HepG2 (cell line): Measurements from ENCODE around the gene MRPL14. TPM values are rescaled to one million over a fixed set of nuclear protein-coding genes. Genes with fewer than 3 reads are reported as not detected.

Experiments used
- PHF21A ChIP-seq: sonication (generic); formaldehyde crosslinking; IDR thresholded peaks from 2 replicates; pipeline ENCODE4 v1.5.0; 2020; ENCODE audit warnings: mild to moderate bottlenecking, missing genetic modification reagents
- ZFX ChIP-seq: sonication (generic); formaldehyde crosslinking; IDR thresholded peaks from 2 replicates; pipeline ENCODE4 v1.4.0; 2020; ENCODE audit warnings: mild to moderate bottlenecking, low read depth, missing genetic modification reagents, moderate library complexity
- polyA plus RNA-seq, 8 experiments: library from polyadenylated mRNA; depleted of rRNA in 3 of 8; stranded (reverse) in 7 of 8; unstranded in 1 of 8; fragments of >200 nt; fragmentation: Illumina TruSeq in 4 of 8; extraction: Trizol in 4 of 8; gene quantifications; 2 replicates each; pipeline versions ENCODE4 v1.2.1 to v1.2.3, GENCODE V29; 2011 to 2016; ENCODE audit warnings: low read depth in 4 of 8, missing spikeins in 1 of 8, mixed read lengths in 1 of 8; ENCODE audit not compliant: insufficient read depth in 1 of 8
- total RNA-seq, 5 experiments: library from RNA; depleted of rRNA; stranded (reverse); fragments of >200 nt; fragmentation: Illumina TruSeq; extraction: Trizol; gene quantifications; 2 replicates each; pipeline ENCODE4 v1.2.3, GENCODE V29; 2016; ENCODE audit warnings: low read depth in 1 of 5
- TF ChIP-seq, protein P1 (sequence below): sonication (generic); formaldehyde crosslinking; IDR thresholded peaks from 2 replicates; pipeline ENCODE4 v1.4.0; 2020; ENCODE audit warnings: mild to moderate bottlenecking, missing genetic modification reagents
- TF ChIP-seq, protein P2 (sequence below): sonication (generic); formaldehyde crosslinking; IDR thresholded peaks from 2 replicates; pipeline ENCODE4 v1.4.0; 2020; ENCODE audit warnings: missing genetic modification reagents
- TF ChIP-seq, protein P3 (sequence below), 2 experiments: sonication (generic) in 1 of 2; formaldehyde crosslinking in 1 of 2; IDR thresholded peaks; 2 replicates each; pipeline versions ENCODE4 v1.5.1 to v1.6.1; 2011 to 2020; ENCODE audit warnings: borderline replicate concordance in 1 of 2, low read depth in 1 of 2, low read length in 1 of 2, mild to moderate bottlenecking in 1 of 2, missing genetic modification reagents in 1 of 2, moderate library complexity in 1 of 2

The MRPL14 gene
- total and polyA plus RNA-seq, 2 of the 13 experiments (the other 11 are each of a cell fraction or from before 2014, with no cell fraction given): 157 to 178 TPM

DNA sequence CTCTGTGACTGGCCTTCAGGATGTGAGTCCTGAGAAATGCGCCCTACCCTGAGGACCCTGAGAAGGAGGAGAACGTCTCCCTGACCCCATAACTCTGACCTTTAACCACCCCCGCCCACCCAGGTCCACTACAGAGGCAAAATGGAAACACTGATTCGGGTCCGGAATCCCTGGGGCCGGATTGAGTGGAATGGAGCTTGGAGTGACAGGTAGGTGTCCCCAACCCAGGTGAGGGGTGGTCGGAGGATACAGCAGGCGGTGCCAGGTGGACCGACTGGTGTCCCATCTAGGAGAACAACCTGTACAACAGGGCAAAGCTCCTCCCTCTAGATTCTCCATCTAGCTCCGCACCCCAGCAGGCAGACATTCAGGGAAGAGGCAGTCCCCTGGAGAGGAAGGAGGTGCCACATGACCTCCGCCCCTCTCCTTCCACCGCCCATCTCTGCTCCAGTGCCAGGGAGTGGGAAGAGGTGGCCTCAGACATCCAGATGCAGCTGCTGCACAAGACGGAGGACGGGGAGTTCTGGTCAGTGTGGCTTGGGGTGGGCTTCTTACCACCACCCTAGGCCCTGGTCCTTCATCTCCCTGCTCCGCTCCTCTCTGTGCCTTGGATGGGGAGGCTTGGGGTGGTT lies 49.0 kb upstream of the MRPL14 start (continued):
- TF ChIP-seq, protein P1, sequence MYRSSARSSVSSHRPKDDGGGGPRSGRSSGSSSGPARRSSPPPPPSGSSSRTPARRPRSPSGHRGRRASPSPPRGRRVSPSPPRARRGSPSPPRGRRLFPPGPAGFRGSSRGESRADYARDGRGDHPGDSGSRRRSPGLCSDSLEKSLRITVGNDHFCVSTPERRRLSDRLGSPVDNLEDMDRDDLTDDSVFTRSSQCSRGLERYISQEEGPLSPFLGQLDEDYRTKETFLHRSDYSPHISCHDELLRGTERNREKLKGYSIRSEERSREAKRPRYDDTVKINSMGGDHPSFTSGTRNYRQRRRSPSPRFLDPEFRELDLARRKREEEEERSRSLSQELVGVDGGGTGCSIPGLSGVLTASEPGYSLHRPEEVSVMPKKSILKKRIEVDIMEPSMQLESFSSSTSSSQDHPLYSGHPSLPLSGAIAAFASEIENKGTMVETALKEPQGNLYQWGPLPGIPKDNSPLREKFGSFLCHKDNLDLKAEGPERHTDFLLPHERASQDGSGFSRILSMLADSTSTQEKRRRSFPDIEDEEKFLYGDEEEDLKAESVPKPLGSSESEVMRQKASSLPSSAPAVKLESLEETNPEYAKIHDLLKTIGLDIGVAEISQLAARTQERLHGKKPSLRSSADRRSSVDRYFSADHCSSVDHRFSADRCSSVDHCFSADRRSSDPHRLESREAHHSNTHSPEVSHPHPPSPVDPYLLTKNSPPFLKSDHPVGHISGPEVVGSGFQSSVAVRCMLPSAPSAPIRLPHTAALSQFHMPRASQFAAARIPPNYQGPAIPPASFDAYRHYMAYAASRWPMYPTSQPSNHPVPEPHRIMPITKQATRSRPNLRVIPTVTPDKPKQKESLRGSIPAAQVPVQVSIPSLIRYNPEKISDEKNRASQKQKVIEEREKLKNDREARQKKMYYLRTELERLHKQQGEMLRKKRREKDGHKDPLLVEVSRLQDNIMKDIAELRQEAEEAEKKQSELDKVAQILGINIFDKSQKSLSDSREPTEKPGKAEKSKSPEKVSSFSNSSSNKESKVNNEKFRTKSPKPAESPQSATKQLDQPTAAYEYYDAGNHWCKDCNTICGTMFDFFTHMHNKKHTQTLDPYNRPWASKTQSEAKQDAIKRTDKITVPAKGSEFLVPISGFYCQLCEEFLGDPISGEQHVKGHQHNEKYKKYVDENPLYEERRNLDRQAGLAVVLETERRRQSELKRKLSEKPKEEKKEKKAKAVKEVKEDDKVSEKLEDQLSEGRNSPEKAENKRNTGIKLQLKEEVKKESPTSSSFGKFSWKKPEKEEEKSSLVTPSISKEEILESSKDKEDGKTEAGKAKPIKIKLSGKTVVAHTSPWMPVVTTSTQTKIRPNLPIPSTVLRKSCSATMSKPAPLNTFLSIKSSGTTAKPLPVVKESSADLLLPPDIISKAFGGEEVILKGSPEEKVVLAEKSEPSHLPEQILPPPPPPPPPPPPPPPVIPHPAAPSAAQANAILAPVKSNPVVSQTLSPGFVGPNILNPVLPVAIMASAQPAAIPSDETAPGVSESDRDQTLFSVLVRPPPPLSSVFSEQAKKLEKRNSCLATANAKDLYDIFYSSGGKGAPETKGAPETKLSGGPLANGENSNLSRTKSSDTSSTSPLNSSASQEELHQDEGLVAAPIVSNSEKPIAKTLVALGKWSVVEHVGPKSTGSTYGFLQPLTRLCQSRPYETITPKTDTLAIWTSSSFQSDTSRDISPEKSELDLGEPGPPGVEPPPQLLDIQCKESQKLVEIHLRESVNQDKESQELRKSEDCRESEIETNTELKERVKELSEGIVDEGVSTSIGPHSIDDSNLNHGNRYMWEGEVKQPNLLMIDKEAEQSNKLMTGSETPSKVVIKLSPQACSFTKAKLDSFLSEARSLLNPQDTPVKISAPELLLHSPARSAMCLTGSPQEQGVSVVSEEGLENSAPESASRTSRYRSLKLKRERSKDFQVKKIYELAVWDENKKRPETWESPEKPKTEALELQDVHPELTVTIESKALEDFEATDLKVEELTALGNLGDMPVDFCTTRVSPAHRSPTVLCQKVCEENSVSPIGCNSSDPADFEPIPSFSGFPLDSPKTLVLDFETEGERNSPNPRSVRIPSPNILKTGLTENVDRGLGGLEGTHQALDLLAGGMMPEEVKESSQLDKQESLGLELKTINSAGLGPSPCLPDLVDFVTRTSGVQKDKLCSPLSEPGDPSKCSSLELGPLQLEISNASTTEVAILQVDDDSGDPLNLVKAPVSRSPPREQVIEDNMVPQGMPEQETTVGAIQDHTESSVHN (CRISPR knock-in tag): no peak
- TF ChIP-seq ZFX: peak; percentile 30; the same call in 1 of the 2 replicates
- TF ChIP-seq, protein P2, sequence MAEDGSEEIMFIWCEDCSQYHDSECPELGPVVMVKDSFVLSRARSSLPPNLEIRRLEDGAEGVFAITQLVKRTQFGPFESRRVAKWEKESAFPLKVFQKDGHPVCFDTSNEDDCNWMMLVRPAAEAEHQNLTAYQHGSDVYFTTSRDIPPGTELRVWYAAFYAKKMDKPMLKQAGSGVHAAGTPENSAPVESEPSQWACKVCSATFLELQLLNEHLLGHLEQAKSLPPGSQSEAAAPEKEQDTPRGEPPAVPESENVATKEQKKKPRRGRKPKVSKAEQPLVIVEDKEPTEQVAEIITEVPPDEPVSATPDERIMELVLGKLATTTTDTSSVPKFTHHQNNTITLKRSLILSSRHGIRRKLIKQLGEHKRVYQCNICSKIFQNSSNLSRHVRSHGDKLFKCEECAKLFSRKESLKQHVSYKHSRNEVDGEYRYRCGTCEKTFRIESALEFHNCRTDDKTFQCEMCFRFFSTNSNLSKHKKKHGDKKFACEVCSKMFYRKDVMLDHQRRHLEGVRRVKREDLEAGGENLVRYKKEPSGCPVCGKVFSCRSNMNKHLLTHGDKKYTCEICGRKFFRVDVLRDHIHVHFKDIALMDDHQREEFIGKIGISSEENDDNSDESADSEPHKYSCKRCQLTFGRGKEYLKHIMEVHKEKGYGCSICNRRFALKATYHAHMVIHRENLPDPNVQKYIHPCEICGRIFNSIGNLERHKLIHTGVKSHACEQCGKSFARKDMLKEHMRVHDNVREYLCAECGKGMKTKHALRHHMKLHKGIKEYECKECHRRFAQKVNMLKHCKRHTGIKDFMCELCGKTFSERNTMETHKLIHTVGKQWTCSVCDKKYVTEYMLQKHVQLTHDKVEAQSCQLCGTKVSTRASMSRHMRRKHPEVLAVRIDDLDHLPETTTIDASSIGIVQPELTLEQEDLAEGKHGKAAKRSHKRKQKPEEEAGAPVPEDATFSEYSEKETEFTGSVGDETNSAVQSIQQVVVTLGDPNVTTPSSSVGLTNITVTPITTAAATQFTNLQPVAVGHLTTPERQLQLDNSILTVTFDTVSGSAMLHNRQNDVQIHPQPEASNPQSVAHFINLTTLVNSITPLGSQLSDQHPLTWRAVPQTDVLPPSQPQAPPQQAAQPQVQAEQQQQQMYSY (CRISPR knock-in tag): peak; percentile 81
- TF ChIP-seq, protein P3, sequence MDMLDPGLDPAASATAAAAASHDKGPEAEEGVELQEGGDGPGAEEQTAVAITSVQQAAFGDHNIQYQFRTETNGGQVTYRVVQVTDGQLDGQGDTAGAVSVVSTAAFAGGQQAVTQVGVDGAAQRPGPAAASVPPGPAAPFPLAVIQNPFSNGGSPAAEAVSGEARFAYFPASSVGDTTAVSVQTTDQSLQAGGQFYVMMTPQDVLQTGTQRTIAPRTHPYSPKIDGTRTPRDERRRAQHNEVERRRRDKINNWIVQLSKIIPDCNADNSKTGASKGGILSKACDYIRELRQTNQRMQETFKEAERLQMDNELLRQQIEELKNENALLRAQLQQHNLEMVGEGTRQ (IDR thresholded peaks at IDR 0.05; ENCODE audit: low read depth, low read length): no peak
- TF ChIP-seq, protein P3 (CRISPR knock-in tag; IDR thresholded peaks at IDR 0.05; ENCODE audit: borderline replicate concordance): no peak
- no peak for TF ChIP-seq PHF21A (CRISPR knock-in tag)
